Ovary (tissue), 3 donors: ENCODE data around the gene SIGLEC5.

Experiments used
- CTCF ChIP-seq, 3 donors: fragments of 450-650 bp in 2 of 3; fragments of 200-600 bp in 1 of 3; IDR thresholded peaks; one replicate each; pipeline versions ENCODE4 v1.5.1 to v1.8.0; 2016 to 2022; ENCODE audit warnings: antibody characterized with exemption in 3 of 3, mild to moderate bottlenecking in 1 of 3
- EP300 ChIP-seq: sonication (generic); formaldehyde crosslinking; IDR thresholded peaks from one replicate; pipeline ENCODE4 v1.6.1; 2017; ENCODE audit warnings: antibody characterized with exemption
- POLR2A ChIP-seq: fragments of 450-650 bp; IDR thresholded peaks from one replicate; pipeline ENCODE4 v1.6.1; 2017; ENCODE audit warnings: antibody characterized with exemption, mild to moderate bottlenecking, moderate library complexity
- donor health status: DM: no; HTN: no; CAD: no.

- no peak for TF ChIP-seq CTCF (IDR thresholded peaks at IDR 0.05)
- no peak for TF ChIP-seq EP300
- no peak for TF ChIP-seq POLR2A
Observed at GRCh38 chr19:51651216-51651846, 21.1 kb upstream of the SIGLEC5 start.
